OCI-LY1 (cell line): ENCODE measurements around the gene MYO3B.

Experiments
- H2AFZ ChIP-seq: fragments of 200-600 bp; sonication (generic), shearing (Covaris generic); 2 replicates; pipeline ENCODE4 v1.6.0; 2014; ENCODE audit warnings: antibody characterized with exemption, mild to moderate bottlenecking, low read length
- H3F3A ChIP-seq: fragments of 200-600 bp; sonication (generic), shearing (Covaris generic); 2 replicates; pipeline ENCODE4 v1.6.0; 2014; ENCODE audit warnings: mild to moderate bottlenecking, antibody characterized with exemption, low read length, moderate library complexity; ENCODE audit not compliant: insufficient read depth
- H3K27ac ChIP-seq: fragments of 200-600 bp; sonication (generic); 2 replicates; pipeline ENCODE4 v1.5.1; 2014; ENCODE audit warnings: low read length, mixed run types, mild to moderate bottlenecking, low read depth; ENCODE audit not compliant: poor library complexity, severe bottlenecking
- H3K27me3 ChIP-seq: fragments of 200-600 bp; sonication (generic); 2 replicates; pipeline ENCODE4 v1.6.0; 2014; ENCODE audit warnings: antibody characterized with exemption, mild to moderate bottlenecking, low read length, moderate library complexity; ENCODE audit not compliant: insufficient read depth
- H3K36me3 ChIP-seq: fragments of 200-600 bp; sonication (generic); 2 replicates; pipeline ENCODE4 v1.6.1; 2014; ENCODE audit warnings: mild to moderate bottlenecking, antibody characterized with exemption, low read length, moderate library complexity, mixed read lengths; ENCODE audit not compliant: insufficient read depth
- H3K4me1 ChIP-seq: fragments of 200-600 bp; sonication (generic); 2 replicates; pipeline ENCODE4 v1.5.1; 2014; ENCODE audit warnings: mild to moderate bottlenecking, low read length, moderate library complexity; ENCODE audit not compliant: insufficient read depth, severe bottlenecking
- H3K4me2 ChIP-seq: fragments of 200-600 bp; sonication (generic), shearing (Covaris generic); 2 replicates; pipeline ENCODE4 v1.6.1; 2014; ENCODE audit warnings: low read length
- H3K4me3 ChIP-seq: fragments of 200-600 bp; sonication (generic); 2 replicates; pipeline ENCODE4 v1.5.1; 2014; ENCODE audit warnings: low read length, low read depth, mild to moderate bottlenecking, mixed read lengths; ENCODE audit not compliant: poor library complexity, severe bottlenecking
- H3K79me2 ChIP-seq: fragments of 200-600 bp; shearing (Covaris generic); 2 replicates; pipeline ENCODE4 v1.6.1; 2016; ENCODE audit warnings: mixed run types, low read length, mixed read lengths; ENCODE audit not compliant: insufficient read depth
- H3K9ac ChIP-seq: fragments of 200-600 bp; sonication (generic), shearing (Covaris generic); 2 replicates; pipeline ENCODE4 v1.6.1; 2014; ENCODE audit warnings: mild to moderate bottlenecking, low read length, mixed read lengths
- H3K9me2 ChIP-seq: fragments of 200-600 bp; sonication (generic), shearing (Covaris generic); 2 replicates; pipeline ENCODE4 v1.6.1; 2014; ENCODE audit warnings: low read depth, mild to moderate bottlenecking, low read length, mixed read lengths
- H3K9me3 ChIP-seq: fragments of 200-600 bp; shearing (Covaris generic); 2 replicates; pipeline ENCODE4 v1.6.1; 2014; ENCODE audit warnings: low read length, mixed read lengths
- H4K20me1 ChIP-seq: fragments of 200-600 bp; sonication (generic), shearing (Covaris generic); 2 replicates; pipeline ENCODE4 v1.6.0; 2016; ENCODE audit warnings: mild to moderate bottlenecking, low read length; ENCODE audit not compliant: insufficient read depth
- CTCF ChIP-seq: fragments of 200-600 bp; sonication (generic), shearing (Covaris generic); IDR thresholded peaks from 2 replicates; pipeline ENCODE4 v1.5.1; 2017; ENCODE audit warnings: mild to moderate bottlenecking, antibody characterized with exemption, low read length, moderate library complexity, mixed read lengths
- EZH2 ChIP-seq: fragments of 200-600 bp; sonication (generic), shearing (Covaris generic); IDR thresholded peaks from 2 replicates; pipeline ENCODE4 v1.8.0; 2017; ENCODE audit warnings: borderline replicate concordance, mixed run types, mild to moderate bottlenecking, antibody characterized with exemption, low read length, moderate library complexity, mixed read lengths

MYO3B gene

DNA sequence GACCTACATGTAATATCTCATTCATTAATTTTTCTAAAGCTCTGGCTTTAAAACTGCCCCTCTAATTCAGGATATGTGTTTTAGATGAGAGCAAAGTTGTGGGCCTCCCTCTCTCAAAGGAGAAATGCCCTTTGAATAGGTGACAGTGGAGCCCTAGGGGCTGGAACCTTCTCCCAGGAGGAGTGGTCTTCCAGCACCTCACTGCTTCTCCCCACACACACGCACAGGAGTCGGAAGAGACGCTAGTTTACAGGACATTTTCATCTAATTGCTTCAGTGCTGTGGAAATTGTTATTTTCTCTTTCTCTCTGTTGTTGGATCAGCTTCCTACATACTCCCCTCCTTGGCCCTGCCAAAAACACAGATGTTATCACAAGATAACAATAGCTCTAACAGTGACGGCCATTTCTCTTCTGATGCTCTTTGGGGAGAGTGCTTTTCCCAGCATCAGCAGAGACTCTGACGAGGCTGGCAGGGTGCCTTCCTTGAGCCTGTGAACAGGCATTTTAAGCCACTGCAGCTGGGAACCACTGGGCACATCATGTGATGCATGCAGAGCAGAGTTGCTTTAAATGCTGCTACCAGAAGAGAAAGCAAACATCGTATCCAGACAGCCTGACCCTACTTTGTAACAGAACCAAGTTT lies 327.8 kb downstream of the MYO3B start:
- Histone ChIP-seq H3K9me3 (no peaks in the 10 kb centered on the region), H3K27me3 (no peaks in the 10 kb centered on the region), H3K79me2 (no peaks in the 10 kb centered on the region), H3K27ac (no peak overlapping the region), H3K9ac (no peak overlapping the region), H4K20me1 (no peaks in the 10 kb centered on the region), H3K4me3 (no peak overlapping the region), H3K4me1 (no peaks in the 10 kb centered on the region), H3K36me3 (no peaks in the 10 kb centered on the region), H3K9me2 (no peaks in the 10 kb centered on the region), H2AFZ (no peak overlapping the region), H3K4me2 (no peak overlapping the region), H3F3A (no peaks in the 10 kb centered on the region)
- TF ChIP-seq EZH2 = no peak
- no peak for TF ChIP-seq CTCF

DNA sequence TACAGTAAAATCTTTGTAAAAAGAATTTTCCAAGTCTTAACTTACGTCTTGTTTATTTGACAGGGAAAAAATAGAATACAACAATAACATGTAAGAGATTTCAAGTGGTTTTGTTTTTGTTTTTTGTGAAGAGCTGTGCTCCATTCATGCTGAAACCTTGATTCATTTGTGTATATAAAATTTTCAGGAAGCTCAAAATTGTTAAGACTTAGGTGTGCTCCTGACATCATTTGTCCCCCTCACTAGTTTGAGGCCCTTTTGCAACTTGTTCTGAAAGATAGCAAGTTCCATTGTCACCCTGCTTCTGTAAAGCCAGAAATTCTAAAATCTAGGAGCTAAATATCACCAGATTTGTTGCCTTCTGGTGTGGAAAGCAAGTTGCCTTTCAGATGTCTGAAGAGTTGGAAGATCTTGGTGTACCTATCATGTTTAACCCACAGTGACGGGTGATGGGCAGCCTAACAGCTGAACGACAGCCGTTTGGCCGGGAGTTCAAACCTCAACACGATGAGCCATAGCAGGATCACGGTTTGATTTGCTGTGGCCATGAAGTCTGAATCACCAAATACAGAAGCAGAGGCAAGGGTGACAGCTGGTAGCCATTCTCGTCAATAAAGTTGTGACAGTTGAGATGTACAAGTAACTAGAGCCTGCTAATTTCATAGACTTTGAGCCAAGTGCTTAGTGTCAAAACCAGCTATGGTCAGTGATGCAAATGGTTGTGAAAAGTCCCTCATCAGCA lies 331.7 kb downstream of the MYO3B start:
- no peaks in the 10 kb centered on the region for H3K9me3 ChIP-seq
- H3K4me2 ChIP-seq = no peak overlapping the region
- H3K27ac ChIP-seq = no peak overlapping the region
- H4K20me1 ChIP-seq = no peaks in the 10 kb centered on the region
- H3K27me3 ChIP-seq = no peaks in the 10 kb centered on the region
- H3K9me2 ChIP-seq = no peaks in the 10 kb centered on the region
- no peak overlapping the region for H2AFZ ChIP-seq
- no peaks in the 10 kb centered on the region for H3F3A ChIP-seq
- H3K36me3 ChIP-seq = no peaks in the 10 kb centered on the region
- no peak for TF ChIP-seq CTCF
- TF ChIP-seq EZH2 = no peak
- H3K79me2 ChIP-seq = no peaks in the 10 kb centered on the region
- no peak overlapping the region for H3K4me3 ChIP-seq
- H3K9ac ChIP-seq = no peak overlapping the region
- H3K4me1 ChIP-seq = no peaks in the 10 kb centered on the region

DNA sequence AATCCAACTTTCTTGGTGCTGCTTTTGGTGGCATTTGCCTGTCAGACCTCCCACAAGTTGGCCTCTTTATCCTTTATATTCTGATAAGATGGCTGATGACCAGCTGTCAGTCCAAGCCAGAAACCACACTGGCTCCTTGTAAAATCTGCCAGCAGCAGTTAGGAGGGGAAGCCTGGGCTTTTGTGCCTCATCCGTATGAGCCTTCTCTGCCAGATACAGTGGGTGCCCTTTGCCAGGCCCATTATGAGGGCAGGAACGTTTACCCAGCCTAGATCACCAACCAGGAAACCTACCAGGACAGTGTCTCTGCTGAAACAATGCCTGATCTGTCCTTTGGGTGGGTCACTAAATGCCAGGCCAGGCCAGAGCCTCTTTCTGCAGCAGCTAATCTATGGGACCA lies 334.3 kb downstream of the MYO3B start:
- TF ChIP-seq CTCF = no peak
- TF ChIP-seq EZH2 = no peak
- no peaks in the 10 kb centered on the region for H4K20me1 ChIP-seq
- no peaks in the 10 kb centered on the region for H3K36me3 ChIP-seq
- no peaks in the 10 kb centered on the region for H3K79me2 ChIP-seq
- no peak overlapping the region for H3K9ac ChIP-seq
- H3K27me3 ChIP-seq = no peaks in the 10 kb centered on the region
- H3K9me2 ChIP-seq = no peaks in the 10 kb centered on the region
- H3K9me3 ChIP-seq = no peaks in the 10 kb centered on the region
- H3K27ac ChIP-seq = no peak overlapping the region
- H3K4me2 ChIP-seq = no peak overlapping the region
- no peaks in the 10 kb centered on the region for H3K4me1 ChIP-seq
- no peaks in the 10 kb centered on the region for H3F3A ChIP-seq
- H2AFZ ChIP-seq = no peak overlapping the region
- H3K4me3 ChIP-seq = no peak overlapping the region
